ENCODE results near the gene RACK1.

RACK1 gene

DNA sequence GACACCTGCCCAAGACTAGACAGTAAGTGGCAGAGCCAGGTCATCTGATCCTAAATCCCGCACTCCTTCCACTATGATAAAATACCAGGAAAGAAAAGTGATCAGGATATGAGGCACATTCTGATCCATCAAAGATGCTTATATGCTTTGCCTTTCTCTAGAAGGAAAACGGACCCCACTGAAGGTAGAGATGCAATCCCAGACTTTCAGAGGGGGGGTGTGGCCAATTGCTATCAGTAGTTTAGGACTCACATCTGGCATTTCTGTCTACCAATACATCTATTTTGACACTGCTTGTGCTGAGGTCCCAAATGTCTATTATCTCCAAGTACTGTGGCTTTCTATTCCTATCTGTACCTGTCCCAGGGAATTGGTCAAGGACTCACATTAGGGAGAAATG, 15.6 kb upstream of the RACK1 start:
- no peak for DNase-seq

DNA sequence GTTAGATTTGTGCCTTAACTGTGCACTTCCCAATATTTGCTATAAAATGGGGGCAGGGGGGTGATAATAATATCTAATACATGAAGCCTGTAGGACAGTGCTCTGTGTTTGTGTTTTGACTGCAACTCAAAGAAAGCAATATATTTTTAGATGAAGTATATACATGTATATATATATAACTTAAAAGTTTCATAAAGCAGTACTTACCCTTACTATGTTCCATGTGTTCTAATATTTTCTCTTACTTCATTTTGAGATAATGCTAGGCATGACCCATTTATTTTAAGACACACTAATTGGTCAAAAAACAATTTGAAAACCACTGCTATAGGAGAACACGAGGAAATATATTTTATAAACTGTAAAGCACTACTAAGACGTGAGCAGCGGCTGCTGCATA, 14.9 kb upstream of the RACK1 start:
- no peak for DNase-seq

DNA sequence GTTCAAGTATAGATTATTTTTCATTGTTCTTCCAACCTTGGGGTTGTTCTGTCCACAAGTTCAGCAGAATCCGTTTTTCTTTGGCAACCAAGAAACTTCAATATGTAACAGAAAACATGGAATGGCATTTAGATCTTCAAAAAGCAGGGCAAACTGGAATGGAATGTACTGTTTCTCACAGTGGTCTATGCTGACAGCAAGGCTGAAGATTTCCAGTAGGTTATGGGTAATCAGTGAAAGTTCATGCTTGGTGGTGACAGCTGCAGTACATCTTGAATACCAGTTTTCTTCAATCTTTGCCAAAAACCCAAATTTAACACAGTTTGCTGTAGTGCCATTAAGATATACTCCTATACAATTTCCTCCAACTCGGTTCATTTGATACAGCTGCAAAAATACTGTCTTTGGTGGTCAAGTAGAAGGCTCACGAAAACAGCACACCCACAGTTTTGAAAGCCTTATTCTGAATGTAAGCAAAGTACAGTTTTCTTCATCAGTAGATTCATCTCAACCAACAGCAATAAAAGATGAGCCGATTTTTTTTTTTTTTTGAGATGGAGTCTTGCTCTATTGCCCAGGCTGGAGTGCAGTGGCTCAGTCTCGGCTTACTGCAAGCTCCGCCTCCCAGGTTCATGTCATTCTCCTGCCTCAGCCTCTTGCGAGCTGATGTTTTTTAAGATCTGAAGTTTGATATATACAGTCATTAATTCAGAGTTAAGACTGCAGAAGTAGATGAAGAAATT, 12.3 kb upstream of the RACK1 start:
- no peak for DNase-seq

DNA sequence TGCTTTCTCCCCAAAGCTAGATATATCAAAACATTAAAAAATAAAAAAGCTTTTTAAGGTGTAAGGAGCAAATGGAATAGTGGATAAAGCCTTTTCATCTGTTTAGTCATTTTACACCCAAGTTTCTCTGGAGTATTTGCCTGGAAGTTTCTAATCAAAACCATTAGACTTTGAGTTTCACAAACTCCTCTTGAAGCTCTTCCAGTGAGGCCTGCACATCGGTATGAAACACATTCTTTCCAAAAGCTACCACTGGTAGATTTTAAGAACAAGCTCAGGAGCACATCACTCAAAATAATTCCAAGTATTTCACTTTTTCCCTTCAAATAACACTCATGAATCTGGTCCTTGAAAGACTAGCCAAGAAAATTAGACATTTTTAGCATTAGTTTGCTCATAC, 11.6 kb upstream of the RACK1 start:
- no peak for DNase-seq

DNA sequence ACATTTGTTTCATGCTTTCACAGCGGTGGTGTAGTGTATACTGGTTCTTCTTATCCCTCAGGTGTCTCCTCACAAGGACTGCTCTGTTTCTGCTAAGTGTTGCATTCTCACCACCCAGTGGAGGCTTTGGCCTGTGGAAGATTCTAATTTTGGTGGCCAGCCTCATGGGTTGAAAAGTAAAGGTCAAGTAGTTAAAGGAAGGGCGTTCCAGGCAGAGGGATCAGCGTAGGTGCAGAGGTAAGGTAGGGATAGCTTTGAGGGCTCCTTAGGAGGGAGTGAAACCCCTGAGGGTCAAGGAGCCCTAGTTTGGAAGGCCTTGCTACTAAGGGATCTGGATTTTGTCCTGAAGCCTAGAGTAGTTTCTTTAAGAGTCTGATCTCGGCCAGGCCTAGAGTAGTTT, 4.6 kb upstream of the RACK1 start:
- no peak for DNase-seq

DNA sequence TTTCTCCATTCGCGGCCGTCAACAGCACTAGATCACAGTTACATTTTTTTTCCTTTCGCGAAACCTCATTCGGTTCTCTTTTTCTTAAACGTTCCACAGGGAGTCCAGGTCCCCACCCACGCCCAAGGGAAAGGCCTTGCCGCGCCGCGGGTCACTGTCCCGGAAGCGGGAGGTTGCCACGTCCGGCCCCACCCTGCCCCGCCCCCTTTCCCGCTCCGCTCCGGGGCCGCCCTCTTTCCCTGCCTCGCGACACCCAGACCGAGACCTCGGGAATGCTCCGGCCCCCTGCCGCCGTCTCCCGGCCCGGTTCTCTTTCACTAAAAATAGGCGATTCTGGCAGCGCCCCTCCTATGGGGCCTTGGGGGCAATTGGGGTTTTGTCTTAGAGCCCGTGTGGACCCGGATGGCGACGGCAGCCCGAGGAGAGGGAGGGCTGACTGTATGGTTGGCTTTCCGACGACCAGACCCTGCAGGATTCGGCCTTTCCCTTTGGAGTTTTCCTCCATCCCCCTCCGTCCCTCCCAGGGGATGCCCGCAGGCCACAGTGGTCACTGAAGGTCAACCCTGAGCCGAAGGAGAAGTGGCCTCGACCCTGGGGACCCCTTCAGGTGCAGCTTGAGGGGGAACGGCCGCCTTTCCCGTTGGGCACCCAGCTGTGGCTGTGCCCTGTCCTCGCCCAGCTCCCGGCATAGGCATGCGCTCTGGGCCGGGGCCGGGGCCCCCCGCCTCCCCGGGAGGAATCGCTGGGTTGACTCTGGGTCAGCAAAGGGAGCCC, 2.8 kb upstream of the RACK1 start:
- no peak for DNase-seq

DNA sequence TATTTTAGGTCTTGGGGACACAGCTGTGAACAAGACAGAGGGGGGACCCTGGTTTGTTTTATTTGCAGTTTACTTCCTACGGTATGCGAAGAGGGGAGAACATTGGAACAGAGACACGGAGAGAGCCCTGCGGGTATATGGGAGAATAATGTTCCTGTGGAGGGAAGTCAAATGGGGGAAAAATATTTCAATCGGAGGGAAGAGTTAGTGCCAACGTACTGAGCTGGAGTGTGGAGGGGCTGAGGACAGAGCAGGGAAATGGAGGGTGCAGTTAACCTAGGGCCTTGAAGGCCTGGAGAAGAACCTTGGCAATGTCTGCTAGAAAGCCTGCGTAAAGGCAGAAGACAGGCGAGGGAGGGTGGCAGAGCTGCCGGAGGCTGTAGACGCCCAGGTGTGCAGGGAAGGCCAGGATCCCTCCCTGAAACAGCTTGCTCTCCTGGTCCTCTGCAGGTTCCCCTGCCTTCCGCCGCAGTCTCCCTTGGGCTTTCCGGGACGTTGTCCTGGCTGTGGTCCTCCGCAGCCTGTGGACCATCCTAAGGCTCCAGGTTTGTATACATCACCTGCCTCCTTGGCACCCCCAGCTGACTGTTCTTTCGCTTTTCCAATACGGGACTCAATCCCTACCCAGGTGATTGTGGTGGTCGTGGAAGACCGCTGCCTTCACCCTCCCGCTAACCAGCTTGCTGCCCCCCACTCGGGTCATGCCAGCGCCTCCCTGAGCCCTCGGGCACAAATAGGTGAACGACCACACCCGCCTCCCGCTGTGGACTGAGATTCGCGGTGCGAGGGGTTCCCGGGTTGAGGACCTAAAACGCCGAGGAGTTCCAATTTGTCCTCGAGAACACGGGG, 1.9 kb upstream of the RACK1 start:
- no peak for DNase-seq

DNA sequence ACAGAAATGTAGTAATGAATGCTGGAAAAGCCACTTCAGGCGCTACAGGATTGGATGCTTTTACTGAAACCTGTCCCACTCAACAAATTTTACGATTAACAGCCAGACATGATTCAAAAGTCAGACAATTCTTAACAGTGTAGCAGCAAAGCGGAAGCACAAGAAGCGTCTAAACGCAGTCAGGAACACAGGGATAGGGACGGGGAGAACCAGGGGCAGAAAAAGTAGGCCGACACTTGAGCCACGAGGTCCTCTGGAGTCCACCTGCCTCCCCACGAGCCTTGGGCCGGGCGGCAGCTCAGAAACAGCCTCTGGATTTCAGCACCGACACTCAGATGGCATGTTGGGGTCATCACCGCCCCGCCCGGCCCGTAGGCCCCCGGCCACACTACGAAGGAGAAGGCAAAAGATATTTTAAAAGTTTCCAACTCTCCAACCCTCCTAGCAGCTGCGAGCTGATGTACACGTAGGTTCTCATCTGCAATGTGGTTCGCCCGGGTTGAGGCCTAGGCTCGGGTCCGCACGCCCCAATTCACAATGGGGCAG, 615 bp downstream of the RACK1 start:
- DNase-seq, result no peak

DNA sequence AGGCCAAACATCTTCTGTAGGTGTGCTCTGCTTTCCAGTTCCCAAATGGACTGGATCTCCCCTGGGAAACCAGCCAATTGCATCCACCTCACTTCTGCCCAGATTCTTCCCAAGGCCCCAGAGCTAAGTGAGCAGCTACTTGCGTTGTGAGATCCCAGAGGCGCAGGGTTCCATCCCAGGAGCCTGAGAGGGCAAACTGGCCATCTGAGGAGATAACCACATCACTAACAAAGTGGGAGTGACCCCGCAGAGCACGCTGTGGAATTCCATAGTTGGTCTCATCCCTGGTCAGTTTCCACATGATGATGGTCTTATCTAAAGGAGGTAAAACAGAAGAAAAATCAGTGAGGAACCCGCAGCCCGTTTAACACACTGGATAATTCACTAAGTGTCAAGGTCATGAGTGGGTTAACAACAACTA, 1.7 kb downstream of the RACK1 start:
- no peak for DNase-seq

DNA sequence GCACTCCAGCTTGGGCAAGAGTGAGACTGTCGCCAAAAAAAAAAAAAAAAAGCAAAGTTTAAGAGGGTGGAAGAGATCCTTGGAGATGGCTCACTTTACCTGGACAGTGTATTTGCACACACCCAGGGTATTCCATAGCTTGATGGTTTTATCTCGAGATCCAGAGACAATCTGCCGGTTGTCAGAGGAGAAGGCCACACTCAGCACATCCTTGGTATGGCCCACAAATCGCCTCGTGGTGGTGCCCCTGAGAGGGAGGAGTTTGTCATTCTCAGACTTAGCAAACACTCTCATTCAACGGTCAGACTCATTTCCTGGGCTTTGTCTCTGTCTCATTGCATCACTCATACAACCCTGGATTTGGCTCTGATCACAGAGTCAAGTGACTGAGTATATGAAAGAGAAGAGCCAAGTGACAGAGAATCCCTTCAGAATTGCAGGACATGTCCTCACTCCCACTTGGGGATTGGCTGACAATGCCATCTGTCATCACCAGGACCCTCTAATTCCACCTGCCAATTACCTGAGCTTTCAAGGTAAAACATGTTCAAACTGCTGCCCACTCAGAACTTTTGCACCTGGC, 2.2 kb downstream of the RACK1 start:
- DNase-seq, result no peak

DNA sequence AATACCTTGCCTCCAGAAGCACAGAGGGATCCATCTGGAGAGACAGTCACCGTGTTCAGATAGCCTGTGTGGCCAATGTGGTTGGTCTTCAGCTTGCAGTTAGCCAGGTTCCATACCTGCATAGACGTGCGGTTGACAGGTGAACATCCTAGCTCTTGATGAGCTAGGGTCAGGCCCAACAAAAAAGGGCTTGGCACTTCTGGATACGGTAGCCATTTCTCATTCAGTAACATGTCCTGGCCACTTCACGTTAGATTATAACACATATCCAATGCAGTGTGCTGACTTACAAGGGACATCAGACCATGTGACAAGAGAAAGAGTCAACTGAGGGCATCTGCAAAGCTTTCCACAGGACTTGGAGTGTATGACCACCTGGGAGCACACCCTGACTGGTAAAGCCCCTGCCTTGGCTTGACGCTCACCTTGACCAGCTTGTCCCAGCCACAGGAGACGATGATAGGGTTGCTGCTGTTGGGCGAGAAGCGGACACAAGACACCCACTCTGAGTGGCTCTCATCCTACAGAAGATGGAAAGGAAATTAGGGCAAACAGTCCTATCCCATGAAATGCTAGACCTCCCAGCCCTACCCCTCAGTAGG, 4.5 kb downstream of the RACK1 start:
- no peak for DNase-seq

DNA sequence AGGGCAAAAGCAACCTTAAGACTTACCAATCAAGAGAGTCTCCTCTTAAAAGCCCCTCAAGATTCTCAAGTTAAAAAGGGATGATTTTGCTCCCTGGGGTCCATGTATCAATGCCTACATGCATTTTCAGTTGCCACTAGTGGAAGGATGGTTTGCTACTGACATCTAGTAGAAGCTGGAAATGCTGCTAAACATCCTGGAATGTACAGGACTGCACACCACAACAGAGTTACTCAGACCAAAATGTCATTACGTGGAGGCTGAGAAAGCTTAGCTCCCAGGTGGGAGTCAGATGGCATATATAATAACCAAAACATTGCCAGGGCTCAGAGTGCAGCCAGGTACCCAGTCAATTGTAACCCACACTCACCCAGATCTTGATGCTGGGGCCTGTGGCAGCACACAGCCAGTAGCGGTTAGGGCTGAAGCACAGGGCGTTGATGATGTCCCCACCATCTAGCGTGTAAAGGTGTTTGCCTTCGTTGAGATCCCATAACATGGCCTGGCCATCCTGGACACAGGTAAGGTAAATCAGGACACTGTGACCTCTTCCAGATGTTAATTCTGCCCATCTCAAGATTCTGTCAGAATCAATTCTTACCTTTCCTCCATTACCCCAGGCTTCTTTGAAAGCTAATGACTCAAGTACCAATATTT, 5.8 kb downstream of the RACK1 start:
- DNase-seq, result no peak

DNA sequence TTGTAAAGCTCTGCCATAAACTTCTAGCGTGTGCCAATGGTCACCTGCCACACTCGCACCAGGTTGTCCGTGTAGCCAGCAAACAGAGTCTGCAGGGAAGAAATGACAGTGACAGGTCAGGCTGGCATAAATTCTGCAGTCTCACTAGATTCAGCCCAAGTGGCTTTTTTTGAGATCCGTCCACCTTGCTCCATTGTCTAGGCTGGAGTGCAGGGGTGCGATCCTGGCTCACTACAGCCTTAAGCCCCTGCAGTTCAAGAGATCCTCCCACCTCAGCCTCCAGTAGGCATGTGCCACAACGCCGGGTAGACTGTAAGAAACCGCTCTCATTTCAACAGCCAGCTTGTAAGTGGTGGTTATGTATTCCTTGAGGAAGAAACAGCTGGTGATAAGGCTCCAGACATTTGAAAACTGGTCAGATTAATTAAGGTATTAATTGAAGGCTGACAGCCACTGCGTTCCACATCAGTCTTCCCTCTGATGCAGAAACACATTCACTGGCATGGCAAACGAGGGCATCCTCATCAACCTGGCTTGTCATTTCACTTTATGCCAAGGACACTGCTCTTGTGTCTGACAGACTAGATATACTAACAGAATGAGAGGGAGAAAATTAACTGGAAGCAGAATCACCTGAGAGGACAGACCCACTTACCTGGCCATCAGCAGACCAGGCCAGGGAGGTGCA, 6.6 kb downstream of the RACK1 start:
- DNase-seq, result no peak

DNA sequence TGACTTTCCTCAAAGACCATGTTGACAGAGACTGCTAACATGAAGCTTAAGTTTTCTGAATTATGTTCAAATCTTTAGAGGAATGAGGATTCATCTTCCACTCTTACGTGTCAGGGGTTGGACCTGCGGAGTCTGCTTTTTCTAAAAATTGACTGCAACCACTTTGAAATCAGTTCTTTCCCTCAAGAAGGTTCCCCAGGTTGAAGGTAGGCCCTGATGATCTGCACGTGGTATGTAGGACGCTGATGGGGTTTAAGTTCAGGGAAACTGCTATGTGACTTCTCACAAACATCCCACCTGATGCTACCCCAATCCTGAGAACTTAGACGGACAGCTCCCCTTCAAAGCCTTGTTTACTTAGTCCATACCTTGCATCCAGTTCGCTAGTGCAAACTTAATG, 7.2 kb downstream of the RACK1 start:
- no peak for DNase-seq

DNA sequence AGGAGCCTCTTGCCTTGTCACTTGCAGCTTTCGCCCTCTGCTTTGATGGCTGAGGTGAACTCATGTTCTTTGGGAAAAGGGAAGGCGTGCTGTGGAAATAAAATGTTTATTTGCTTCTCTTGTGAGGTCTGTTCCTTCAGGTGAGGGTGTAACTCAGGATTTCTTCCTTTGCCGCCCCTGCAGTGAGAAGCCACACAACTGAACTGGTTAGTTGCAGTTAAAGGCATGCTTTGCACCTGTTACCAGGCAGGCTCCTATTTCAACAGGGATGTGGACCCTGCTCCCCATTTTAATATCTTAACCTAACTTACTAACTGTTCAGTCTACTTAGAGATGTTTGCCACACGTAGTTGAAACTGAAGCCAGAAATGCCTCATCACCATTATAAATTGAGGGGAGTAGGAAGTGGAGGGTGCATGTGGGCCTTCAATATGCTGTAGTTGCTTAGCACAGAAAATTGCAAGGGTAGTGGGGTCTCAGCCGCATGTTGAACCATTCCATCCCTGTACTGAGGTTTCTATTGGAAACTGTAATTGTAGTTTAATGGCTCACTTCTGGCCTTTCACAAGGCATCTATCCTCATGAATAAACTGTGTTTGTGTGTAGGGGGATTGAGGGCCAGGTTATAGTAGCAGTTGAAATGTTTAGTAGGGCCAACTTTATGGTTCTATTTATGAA, 7.9 kb downstream of the RACK1 start:
- DNase-seq, result no peak

DNA sequence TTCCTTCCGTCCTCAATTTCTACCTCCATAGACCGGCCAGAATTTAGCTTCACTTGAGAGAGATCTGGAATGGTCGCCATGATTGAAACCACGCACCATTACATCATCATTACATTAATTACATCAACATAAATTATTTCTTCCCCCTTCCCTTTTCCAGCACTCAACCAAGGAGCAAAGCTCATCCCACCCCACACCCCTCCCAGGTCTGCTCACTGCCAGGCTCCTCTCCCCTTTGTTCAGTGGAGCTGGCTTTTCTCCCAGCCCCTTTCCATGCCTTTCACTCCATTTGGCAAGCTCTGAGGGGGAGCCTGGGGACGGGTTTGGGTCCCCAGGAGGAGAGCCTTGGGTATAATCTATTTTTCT, 8.4 kb downstream of the RACK1 start:
- no peak for DNase-seq

DNA sequence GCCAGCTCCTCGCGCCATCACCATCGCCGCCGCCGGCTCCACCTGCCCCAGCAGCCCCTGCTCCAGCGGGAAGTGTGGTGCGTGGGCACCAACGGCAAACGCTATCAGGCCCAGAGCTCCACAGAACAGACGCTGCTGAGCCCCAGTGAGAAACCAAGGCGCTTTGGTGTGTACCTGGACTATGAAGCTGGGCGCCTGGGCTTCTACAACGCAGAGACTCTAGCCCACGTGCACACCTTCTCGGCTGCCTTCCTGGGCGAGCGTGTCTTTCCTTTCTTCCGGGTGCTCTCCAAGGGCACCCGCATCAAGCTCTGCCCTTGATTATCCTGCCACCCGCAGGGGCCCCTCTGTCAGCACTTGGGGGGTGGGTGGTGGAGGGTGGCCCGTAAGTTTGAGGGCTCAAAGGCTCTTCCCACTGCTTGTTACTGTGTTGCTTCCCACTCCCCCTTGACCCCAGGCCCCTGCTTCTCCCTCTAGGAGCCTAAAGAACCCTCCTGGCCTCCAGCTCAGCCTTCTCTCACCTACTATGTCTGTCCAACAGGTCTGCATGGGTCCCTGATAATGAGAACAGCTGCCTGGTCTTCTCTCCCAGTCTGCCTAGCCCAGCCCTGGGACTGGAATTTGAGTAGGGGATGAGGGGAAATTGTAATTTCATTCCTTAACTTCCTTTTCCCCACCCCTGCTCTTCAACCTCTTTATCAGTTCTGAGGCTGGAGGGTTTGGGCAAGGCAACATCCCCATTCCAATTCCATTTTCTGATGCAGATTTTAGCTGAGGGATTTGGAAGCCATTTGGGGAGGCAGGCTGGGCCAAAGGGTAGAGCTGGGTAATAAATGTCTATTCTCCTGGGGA, 9.0 kb downstream of the RACK1 start:
- DNase-seq, result no peak

DNA sequence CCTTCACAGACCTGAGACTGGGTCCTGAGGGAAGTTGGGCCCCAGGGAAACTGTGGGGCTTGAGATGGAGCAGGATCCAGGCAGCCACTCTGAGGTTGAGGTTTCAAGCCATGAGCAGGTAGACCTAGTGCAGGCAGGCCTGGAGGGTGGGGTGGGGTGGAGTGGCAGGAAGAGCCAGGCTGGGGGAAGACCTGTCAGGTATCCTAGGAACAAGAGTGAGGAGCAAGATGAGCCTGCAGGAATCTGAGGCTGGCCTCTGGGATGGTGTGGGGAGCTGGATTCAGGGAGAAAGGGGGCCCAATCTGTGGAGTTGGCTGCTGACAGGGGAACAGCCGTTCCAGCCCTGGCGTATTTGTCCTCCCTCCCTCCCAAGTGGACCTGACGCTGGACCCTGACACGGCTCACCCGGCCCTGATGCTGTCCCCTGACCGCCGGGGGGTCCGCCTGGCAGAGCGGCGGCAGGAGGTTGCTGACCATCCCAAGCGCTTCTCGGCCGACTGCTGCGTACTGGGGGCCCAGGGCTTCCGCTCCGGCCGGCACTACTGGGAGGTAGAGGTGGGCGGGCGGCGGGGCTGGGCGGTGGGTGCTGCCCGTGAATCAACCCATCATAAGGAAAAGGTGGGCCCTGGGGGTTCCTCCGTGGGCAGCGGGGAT, 9.8 kb downstream of the RACK1 start:
- no peak for DNase-seq

DNA sequence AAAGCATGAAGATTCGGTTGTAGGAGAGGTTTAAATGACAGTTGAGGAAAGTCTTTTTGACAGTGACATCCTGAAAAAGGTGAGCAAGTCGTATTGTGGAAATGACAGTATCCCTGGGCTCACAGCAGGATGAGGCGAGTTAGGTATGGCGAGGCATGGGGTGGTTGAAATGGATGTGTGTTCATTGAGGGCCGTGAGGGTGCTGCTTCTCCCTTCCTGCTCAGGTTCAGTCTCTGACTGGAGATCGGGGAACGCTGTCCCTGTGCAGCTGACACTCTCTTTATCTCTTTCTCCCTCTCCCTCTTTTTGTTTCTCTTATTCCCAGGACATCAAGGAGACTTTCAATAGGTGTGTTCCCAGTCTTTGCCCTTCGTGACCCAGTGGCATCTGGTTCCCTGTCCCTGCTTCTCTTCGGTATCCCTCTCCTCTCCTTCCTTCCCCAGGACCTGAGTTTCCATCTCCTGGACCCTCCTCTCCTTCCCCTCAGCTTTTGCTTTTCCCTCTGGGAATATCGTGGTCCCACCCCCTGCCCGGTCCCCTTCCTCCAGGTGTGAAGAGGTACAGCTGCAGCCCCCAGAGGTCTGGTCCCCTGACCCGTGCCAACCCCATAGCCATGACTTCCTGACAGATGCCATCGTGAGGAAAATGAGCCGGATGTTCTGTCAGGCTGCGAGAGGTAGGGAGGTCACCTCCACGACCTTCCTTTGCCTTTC, 10.5 kb downstream of the RACK1 start:
- DNase-seq, result no peak
